ENCODE results near the gene MINDY4. TPM values are rescaled to one million over a fixed set of nuclear protein-coding genes. Genes with fewer than 3 reads are reported as not detected.

The MINDY4 gene
- total RNA-seq, 1 experiment from 2014 or later = 1.8 TPM

- H3K4me3 Mint-ChIP-seq = no peak overlapping the region
- DNase-seq (ENCODE audit: low spot score) = no peak
- POLR2A ChIA-PET = no interaction called here
- H3K36me3 Mint-ChIP-seq = peaks cover 2% of the 10 kb centered on the region; the same call in 1 of the 2 replicates
- TF ChIP-seq ZNF138 (CRISPR knock-in tag; conservative IDR thresholded peaks at IDR 0.05) (no peak), ZNF281 (CRISPR knock-in tag; IDR thresholded peaks at IDR 0.05) (no peak), ZNF121 (CRISPR knock-in tag; IDR thresholded peaks at IDR 0.05) (no peak), TCF7 (CRISPR knock-in tag; IDR thresholded peaks at IDR 0.05; ENCODE audit: low read depth) (no peak), HMGA2 (CRISPR knock-in tag; IDR thresholded peaks at IDR 0.05) (no peak), NR1H2 (CRISPR knock-in tag; IDR thresholded peaks at IDR 0.05) (no peak), IRF2 (CRISPR knock-in tag; IDR thresholded peaks at IDR 0.05; ENCODE audit: borderline replicate concordance, low read depth) (no peak), ZNF671 (CRISPR knock-in tag; IDR thresholded peaks at IDR 0.05) (no peak)
- H3K9me3 Mint-ChIP-seq = no peaks in the 10 kb centered on the region
- ATAC-seq = no peak
- H3K27me3 Mint-ChIP-seq (ENCODE audit: low read depth) = no peaks in the 10 kb centered on the region
- CTCF ChIA-PET = interaction anchor here (1.1 to 1.2 kb wide), 2 partner anchors 38 to 68 kb away, joined by 5 read pairs; no protein-coding TSS in a partner anchor
- H3K27ac Mint-ChIP-seq = no peak overlapping the region
- no peaks in the 10 kb centered on the region for H3K4me1 Mint-ChIP-seq
Observed at GRCh38 chr7:30869794-30870611, 98.8 kb downstream of the MINDY4 start.

DNA sequence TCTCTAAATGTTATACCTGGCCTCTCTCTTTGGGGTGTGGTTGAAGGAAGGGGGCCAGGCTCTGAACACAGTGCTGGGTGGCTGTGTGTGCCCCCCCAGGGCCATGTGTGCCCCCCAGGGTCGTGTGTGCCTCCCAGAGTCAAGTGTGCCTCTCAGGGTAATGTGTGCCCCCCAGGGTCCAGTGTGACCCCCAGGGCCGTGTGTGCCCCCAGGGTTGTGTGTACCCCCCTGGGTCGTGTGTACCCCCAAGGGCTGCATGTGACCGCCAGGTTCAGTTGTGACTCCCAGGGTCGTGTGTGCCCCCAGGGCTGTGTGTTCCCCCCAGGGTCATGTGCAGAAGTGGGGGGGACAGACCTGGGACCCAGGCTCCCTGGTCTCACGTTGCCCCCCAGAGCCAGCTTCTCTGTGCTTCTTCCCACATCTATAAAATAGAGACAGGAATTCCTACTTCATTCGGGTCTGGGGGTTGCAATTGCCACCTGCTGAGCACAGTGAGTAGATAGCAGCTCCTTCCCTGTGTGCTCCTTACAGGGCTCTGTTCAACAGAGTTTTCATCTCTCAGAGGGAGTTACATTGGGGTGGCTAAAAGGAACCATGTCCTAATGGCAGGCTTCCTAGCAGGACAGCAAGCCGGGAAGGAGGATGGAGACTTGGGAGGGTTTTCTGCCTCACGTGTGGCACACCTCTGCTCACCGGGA is 99.8 kb downstream of the MINDY4 start:
- TF ChIP-seq SP1 (CRISPR knock-in tag; conservative IDR thresholded peaks at IDR 0.05) (no peak), HMGXB4 (CRISPR knock-in tag; IDR thresholded peaks at IDR 0.05) (no peak), FOXK1 (CRISPR knock-in tag; IDR thresholded peaks at IDR 0.05) (no peak), JUN (CRISPR knock-in tag; IDR thresholded peaks at IDR 0.05) (no peak), IRF2 (CRISPR knock-in tag; IDR thresholded peaks at IDR 0.05; ENCODE audit: borderline replicate concordance, low read depth) (no peak), NR1H2 (CRISPR knock-in tag; IDR thresholded peaks at IDR 0.05) (no peak), ELF4 (CRISPR knock-in tag; IDR thresholded peaks at IDR 0.05; ENCODE audit: low read depth) (no peak), RELA (CRISPR knock-in tag; IDR thresholded peaks at IDR 0.05; ENCODE audit: borderline replicate concordance) (no peak), EMX1 (CRISPR knock-in tag; IDR thresholded peaks at IDR 0.05) (no peak), FOXJ3 (CRISPR knock-in tag; IDR thresholded peaks at IDR 0.05; ENCODE audit: borderline replicate concordance) (no peak), JAZF1 (CRISPR knock-in tag; IDR thresholded peaks at IDR 0.05) (no peak), KAT7 (CRISPR knock-in tag; IDR thresholded peaks at IDR 0.05; ENCODE audit: borderline replicate concordance) (no peak), ZNF219 (CRISPR knock-in tag; IDR thresholded peaks at IDR 0.05; ENCODE audit: borderline replicate concordance) (no peak), TCF7 (CRISPR knock-in tag; IDR thresholded peaks at IDR 0.05; ENCODE audit: low read depth) (no peak)
- TF ChIP-seq, protein P1, sequence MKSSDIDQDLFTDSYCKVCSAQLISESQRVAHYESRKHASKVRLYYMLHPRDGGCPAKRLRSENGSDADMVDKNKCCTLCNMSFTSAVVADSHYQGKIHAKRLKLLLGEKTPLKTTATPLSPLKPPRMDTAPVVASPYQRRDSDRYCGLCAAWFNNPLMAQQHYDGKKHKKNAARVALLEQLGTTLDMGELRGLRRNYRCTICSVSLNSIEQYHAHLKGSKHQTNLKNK (CRISPR knock-in tag; IDR thresholded peaks at IDR 0.05) = no peak
- TF ChIP-seq, protein P2, sequence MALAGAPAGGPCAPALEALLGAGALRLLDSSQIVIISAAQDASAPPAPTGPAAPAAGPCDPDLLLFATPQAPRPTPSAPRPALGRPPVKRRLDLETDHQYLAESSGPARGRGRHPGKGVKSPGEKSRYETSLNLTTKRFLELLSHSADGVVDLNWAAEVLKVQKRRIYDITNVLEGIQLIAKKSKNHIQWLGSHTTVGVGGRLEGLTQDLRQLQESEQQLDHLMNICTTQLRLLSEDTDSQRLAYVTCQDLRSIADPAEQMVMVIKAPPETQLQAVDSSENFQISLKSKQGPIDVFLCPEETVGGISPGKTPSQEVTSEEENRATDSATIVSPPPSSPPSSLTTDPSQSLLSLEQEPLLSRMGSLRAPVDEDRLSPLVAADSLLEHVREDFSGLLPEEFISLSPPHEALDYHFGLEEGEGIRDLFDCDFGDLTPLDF (CRISPR knock-in tag; IDR thresholded peaks at IDR 0.05) = no peak
- ATAC-seq (no peak), DNase-seq (ENCODE audit: low spot score) (no peak)
- Mint-ChIP-seq H3K4me1 (no peaks in the 10 kb centered on the region), H3K4me3 (no peak overlapping the region), H3K27me3 (ENCODE audit: low read depth) (no peaks in the 10 kb centered on the region; the same call in 1 of the 2 replicates), H3K36me3 (peaks cover 2% of the 10 kb centered on the region; the same call in 1 of the 2 replicates), H3K9me3 (0 out of 2 replicates have a peak, but pooled peaks cover 3% of the 10 kb centered on the region), H3K27ac (no peak overlapping the region)
- ChIA-PET CTCF (interaction anchor here (1.0 to 1.2 kb wide), 2 partner anchors 54 to 67 kb away, joined by 3 to 5 read pairs; no protein-coding TSS in a partner anchor), POLR2A (no interaction called here)

Data from WTC11 (cell line).